IMR-90 (cell line): Measurements from ENCODE around the gene WASF3. TPM values are rescaled to one million over a fixed set of nuclear protein-coding genes. Genes with fewer than 3 reads are reported as not detected.

Source experiments
- ATAC-seq: fragments of 200-7000 bp; cut with Tn5 transposase; 2 replicates; pipeline ENCODE4 v1.9.1; 2020; ENCODE audit warnings: low read depth, mild to moderate bottlenecking, moderate library complexity
- BruUV-seq: library from RNA; stranded (reverse); fragments of 400-500 nt; replicated peaks from 2 replicates; lab custom pipeline; 2021; lab: Mats Ljungman, UMichigan
- CTCF ChIA-PET: fragments of 300-600 bp; formaldehyde crosslinking; extraction: SDS; loops from one replicate; lab custom pipeline; 2021; ENCODE audit warnings: antibody characterized with exemption; lab: Yijun Ruan, JAX
- POLR2A ChIA-PET: fragments of 300-600 bp; sonication (Branson Sonifier 250); formaldehyde crosslinking; loops from one replicate; lab custom pipeline; 2022; ENCODE audit warnings: antibody characterized with exemption; ENCODE audit not compliant: unreplicated experiment; lab: Charles Lee
- DNase-seq: peaks from one replicate; pipeline ENCODE4 v3.0.0; 2013
- H2AFZ ChIP-seq: replicated peaks from 2 replicates; pipeline ENCODE3; 2013; ENCODE audit warnings: low read length, mild to moderate bottlenecking; ENCODE audit not compliant: poor library complexity
- H2AK5ac ChIP-seq: 2 replicates; pipeline ENCODE4 v1.6.1; 2013; ENCODE audit warnings: low read depth, low read length, inconsistent platforms
- H2AK9ac ChIP-seq: replicated peaks from 2 replicates; pipeline ENCODE3; 2013; ENCODE audit warnings: mild to moderate bottlenecking, low read depth, low read length, moderate library complexity; ENCODE audit not compliant: poor library complexity
- H2BK120ac ChIP-seq: 2 replicates; pipeline ENCODE4 v1.6.1; 2013; ENCODE audit warnings: low read depth, low read length, inconsistent platforms
- H2BK15ac ChIP-seq: 3 replicates; pipeline ENCODE4 v1.6.1; 2013; ENCODE audit warnings: low read depth, low read length, inconsistent platforms
- H2BK20ac ChIP-seq: 2 replicates; pipeline ENCODE4 v1.6.1; 2013; ENCODE audit warnings: low read depth, mild to moderate bottlenecking, inconsistent platforms, low read length, moderate library complexity
- H2BK5ac ChIP-seq: 2 replicates; pipeline ENCODE4 v1.6.1; 2013; ENCODE audit warnings: mild to moderate bottlenecking, low read depth, low read length, inconsistent platforms; ENCODE audit not compliant: poor library complexity, severe bottlenecking
- H3K14ac ChIP-seq: replicated peaks from 2 replicates; pipeline ENCODE4 v1.6.1; 2013; ENCODE audit warnings: low read depth, low read length, inconsistent platforms
- H3K18ac ChIP-seq: 2 replicates; pipeline ENCODE4 v1.6.1; 2013; ENCODE audit warnings: low read depth, low read length, control low read depth
- H3K23ac ChIP-seq: 2 replicates; pipeline ENCODE4 v1.6.1; 2013; ENCODE audit warnings: low read depth, low read length, inconsistent platforms
- H3K27ac ChIP-seq: 2 replicates; pipeline ENCODE4 v1.5.1; 2013; ENCODE audit warnings: mild to moderate bottlenecking, control low read depth, low read length; ENCODE audit not compliant: insufficient read depth
- H3K27me3 ChIP-seq: 2 replicates; pipeline ENCODE4 v1.6.1; 2013; ENCODE audit warnings: low read length; ENCODE audit not compliant: control insufficient read depth, insufficient read depth
- H3K36me3 ChIP-seq: 2 replicates; pipeline ENCODE4 v1.6.1; 2013; ENCODE audit warnings: low read length, mixed read lengths; ENCODE audit not compliant: control insufficient read depth, insufficient read depth
- H3K4ac ChIP-seq: 2 replicates; pipeline ENCODE4 v1.6.1; 2013; ENCODE audit warnings: low read depth, low read length, inconsistent platforms
- H3K4me1 ChIP-seq: 2 replicates; pipeline ENCODE4 v1.6.1; 2013; ENCODE audit warnings: low read length, mixed read lengths; ENCODE audit not compliant: control insufficient read depth, insufficient read depth
- H3K4me2 ChIP-seq: 2 replicates; pipeline ENCODE4 v1.6.1; 2013; ENCODE audit warnings: low read depth, mild to moderate bottlenecking, control low read depth, low read length, moderate library complexity
- H3K4me3 ChIP-seq: 2 replicates; pipeline ENCODE4 v1.5.1; 2013; ENCODE audit warnings: low read depth, mild to moderate bottlenecking, control low read depth, low read length, moderate library complexity; ENCODE audit not compliant: insufficient read depth
- H3K56ac ChIP-seq: 2 replicates; pipeline ENCODE4 v1.6.1; 2013; ENCODE audit warnings: low read length, inconsistent platforms; ENCODE audit not compliant: insufficient read depth; ENCODE audit errors: extremely low read depth
- H3K79me1 ChIP-seq, 2 experiments: 2 replicates each; pipeline ENCODE4 v1.6.1; 2013; ENCODE audit warnings: low read length in 2 of 2, inconsistent platforms in 1 of 2, low read depth in 1 of 2
- H3K9ac ChIP-seq: 2 replicates; pipeline ENCODE4 v1.6.1; 2013; ENCODE audit warnings: low read depth, low read length, control low read depth
- H3K9me1 ChIP-seq: 2 replicates; pipeline ENCODE4 v1.6.1; 2013; ENCODE audit warnings: low read length, inconsistent platforms; ENCODE audit not compliant: insufficient read depth
- H3K9me3 ChIP-seq: 2 replicates; pipeline ENCODE4 v1.6.1; 2013; ENCODE audit warnings: low read length; ENCODE audit not compliant: control insufficient read depth, insufficient read depth
- H4K20me1 ChIP-seq: 2 replicates; pipeline ENCODE4 v1.6.1; 2013; ENCODE audit warnings: low read length, inconsistent platforms; ENCODE audit not compliant: insufficient read depth
- H4K5ac ChIP-seq: 2 replicates; pipeline ENCODE4 v1.6.1; 2013; ENCODE audit warnings: mild to moderate bottlenecking, low read depth, low read length, control low read depth
- H4K8ac ChIP-seq, 2 experiments: 2 replicates each; pipeline ENCODE4 v1.6.1; 2013; ENCODE audit warnings: low read depth in 2 of 2, low read length in 2 of 2, control low read depth in 1 of 2, inconsistent platforms in 1 of 2
- H4K91ac ChIP-seq: 2 replicates; pipeline ENCODE4 v1.6.1; 2013; ENCODE audit warnings: low read depth, low read length, inconsistent platforms; ENCODE audit not compliant: insufficient read depth
- BHLHE40 ChIP-seq: fragments of 150-350 bp; IDR thresholded peaks from 2 replicates; pipeline ENCODE4 v1.6.1; 2016; ENCODE audit warnings: mild to moderate bottlenecking, low read depth, low read length
- CEBPB ChIP-seq: IDR thresholded peaks from 2 replicates; pipeline ENCODE4 v1.6.1; 2012; ENCODE audit warnings: low read depth, low read length, improper control_type of control experiment
- CHD1 ChIP-seq: IDR thresholded peaks from 2 replicates; pipeline ENCODE4 v1.6.1; 2012; ENCODE audit warnings: low read depth, low read length, improper control_type of control experiment
- CTCF ChIP-seq: conservative IDR thresholded peaks from 2 replicates; pipeline ENCODE4 v1.5.1; 2012; ENCODE audit warnings: mild to moderate bottlenecking, low read depth, low read length, improper control_type of control experiment
- MXI1 ChIP-seq: IDR thresholded peaks from 2 replicates; pipeline ENCODE4 v1.6.1; 2012; ENCODE audit warnings: low read depth, mild to moderate bottlenecking, low read length, moderate library complexity, borderline replicate concordance
- NFE2L2 ChIP-seq: fragments of 150-350 bp; IDR thresholded peaks from 2 replicates; pipeline ENCODE4 v1.6.1; 2016; ENCODE audit warnings: low read depth, mild to moderate bottlenecking, low read length
- RAD21 ChIP-seq: IDR thresholded peaks from 2 replicates; pipeline ENCODE4 v1.6.1; 2012; ENCODE audit warnings: low read length, improper control_type of control experiment
- RCOR1 ChIP-seq: IDR thresholded peaks from 2 replicates; pipeline ENCODE4 v1.6.1; 2012; ENCODE audit warnings: mild to moderate bottlenecking, low read length, improper control_type of control experiment; ENCODE audit not compliant: insufficient replicate concordance
- RFX5 ChIP-seq: IDR thresholded peaks from 2 replicates; pipeline ENCODE4 v1.8.0; 2012; ENCODE audit warnings: low read depth, mild to moderate bottlenecking, low read length, moderate library complexity
- USF2 ChIP-seq: fragments of 150-350 bp; IDR thresholded peaks from 2 replicates; pipeline ENCODE4 v1.6.1; 2017; ENCODE audit warnings: mild to moderate bottlenecking, antibody characterized with exemption, low read length, low read depth
- WGBS, 2 experiments: methylation state at CpG; one replicate each; pipeline versions ENCODE4 v1.1.5 to v1.1.7; 2013; ENCODE audit warnings: missing lambda C conversion rate in 2 of 2; ENCODE audit not compliant: insufficient read length in 1 of 2; ENCODE audit errors: extremely low coverage in 2 of 2; 5-methylcytosine and 5-hydroxymethylcytosine counted together
- dilution Hi-C: fragments of 300-500 bp; cut with HindIII; formaldehyde crosslinking; loops from one replicate; pipeline ENCODE4 v1.14.3; 2018; ENCODE audit warnings: low sequenced_read_pairs; ENCODE audit not compliant: unreplicated experiment
- in situ Hi-C: fragments of 300-500 bp; cut with MboI; formaldehyde crosslinking; loops from 3 replicates; pipeline ENCODE4 v1.14.3; 2019; ENCODE audit warnings: low sequenced_read_pairs, inconsistent platforms, mixed read lengths
- intact Hi-C: fragments of 100-400 bp; cut with micrococcal nuclease; formaldehyde crosslinking; loops from 2 replicates; pipeline ENCODE4 v1.10.0; 2022
- polyA plus RNA-seq, 3 experiments: library from polyadenylated mRNA; depleted of rRNA; stranded (reverse); fragments of >200 nt; gene quantifications; 2 replicates each; pipeline ENCODE4 v1.2.3, GENCODE V29; 2012; ENCODE audit warnings: low replicate concordance in 1 of 3
- total RNA-seq: library from RNA; depleted of rRNA; stranded (reverse); fragments of >200 nt; gene quantifications from 2 replicates; pipeline ENCODE4 v1.2.3, GENCODE V29; 2012

WASF3 gene
- total and polyA plus RNA-seq, 2 of the 4 experiments (the other 2 are of a cell fraction), result 4.3 to 11.4 TPM

GRCh38 chr13:26560456-26560855, 3.0 kb downstream of the WASF3 start:
- peak overlapping the region; percentile 66 for H4K5ac ChIP-seq
- peak overlapping the region; percentile 92; the same call in 1 of the 2 replicates for H2AK5ac ChIP-seq
- H3K23ac ChIP-seq, result peak overlapping the region; percentile 50
- dilution Hi-C loops (no loop called here), intact Hi-C loops (no loop called here), in situ Hi-C loops (no loop called here)
- peak overlapping the region; percentile 73 for H2BK5ac ChIP-seq
- H3K4me1 ChIP-seq, result peaks cover 18% of the 10 kb centered on the region
- peak overlapping the region; percentile 53; the same call in 1 of the 2 replicates for H3K14ac ChIP-seq
- no TSS peak for BruUV-seq
- ChIA-PET POLR2A (no interaction called here), CTCF (interaction anchor here (0.5 kb wide), 1 partner anchor 77 kb away, joined by 3 read pairs; no protein-coding TSS in a partner anchor)
- peak overlapping the region; percentile 37 for H2AFZ ChIP-seq
- H4K8ac ChIP-seq, result peak overlapping the region; percentile 4 to 53; a peak in 1 of 4 replicates
- WGBS, 2 experiments, result 74% methylated on average over 2 of the region's 4 CpGs; no CpG with 5 or more reads in 1 of the 2 experiments
- H3K9me3 ChIP-seq, result peaks cover under 1% of the 10 kb centered on the region
- peak overlapping the region; percentile 80; the same call in 2 of the 3 replicates for H2BK15ac ChIP-seq
- DNase-seq, result no peak
- peak overlapping the region; percentile 84 for H3K4ac ChIP-seq
- peak overlapping the region; percentile 77 for H2BK120ac ChIP-seq
- H3K27me3 ChIP-seq, result peaks cover 3% of the 10 kb centered on the region
- H3K27ac ChIP-seq, result peak overlapping the region; percentile 95
- peaks cover 29 to 66% of the 10 kb centered on the region in 2 experiments for H3K79me1 ChIP-seq
- H3K56ac ChIP-seq, result no peak overlapping the region
- H3K36me3 ChIP-seq, result no peaks in the 10 kb centered on the region
- H3K4me2 ChIP-seq, result peak overlapping the region; percentile 84
- peak overlapping the region; percentile 62; the same call in 1 of the 2 replicates for H4K91ac ChIP-seq
- H3K18ac ChIP-seq, result peak overlapping the region; percentile 83; the same call in 1 of the 2 replicates
- no peak for ATAC-seq
- TF ChIP-seq CEBPB, result no peak
- TF ChIP-seq NFE2L2, result no peak
- no peak for TF ChIP-seq RFX5
- TF ChIP-seq MXI1, result no peak
- TF ChIP-seq RCOR1, result no peak
- TF ChIP-seq CTCF, result no peak
- TF ChIP-seq USF2, result no peak
- TF ChIP-seq CHD1, result no peak
- no peak for TF ChIP-seq BHLHE40
- TF ChIP-seq RAD21, result no peak
- H3K4me3 ChIP-seq, result no peak overlapping the region
- H4K20me1 ChIP-seq, result peaks cover 20% of the 10 kb centered on the region
- H2AK9ac ChIP-seq, result peak overlapping the region; percentile 4
- H3K9me1 ChIP-seq, result peaks cover 27% of the 10 kb centered on the region
- H3K9ac ChIP-seq, result no peak overlapping the region
- H2BK20ac ChIP-seq, result peak overlapping the region; percentile 69; the same call in 1 of the 2 replicates
